HepG2 (cell line): ENCODE results near the gene CCND1. TPM values are rescaled to one million over a fixed set of nuclear protein-coding genes. Genes with fewer than 3 reads are reported as not detected.

ENCODE experiments used
- ISL2 ChIP-seq: sonication (generic); formaldehyde crosslinking; IDR thresholded peaks from 2 replicates; pipeline ENCODE4 v1.5.0; 2020; ENCODE audit warnings: missing genetic modification reagents
- ISX ChIP-seq: sonication (generic); formaldehyde crosslinking; conservative IDR thresholded peaks from 2 replicates; pipeline ENCODE4 v1.5.0; 2020; ENCODE audit warnings: missing genetic modification reagents
- RNF2 ChIP-seq: fragments of 450-650 bp; conservative IDR thresholded peaks from 2 replicates; pipeline ENCODE4 v1.6.1; 2016; ENCODE audit warnings: low read depth
- TCF7 ChIP-seq: sonication (generic); IDR thresholded peaks from 2 replicates; pipeline ENCODE4 v1.6.1; 2016; ENCODE audit warnings: antibody characterized with exemption, low read depth
- THYN1 ChIP-seq: sonication (generic); formaldehyde crosslinking; IDR thresholded peaks from 2 replicates; pipeline ENCODE4 v1.8.1; 2023; ENCODE audit warnings: low read depth, mild to moderate bottlenecking, moderate library complexity, missing genetic modification reagents, borderline replicate concordance
- ZFY ChIP-seq: sonication (generic); formaldehyde crosslinking; IDR thresholded peaks from 2 replicates; pipeline ENCODE4 v1.4.0; 2020; ENCODE audit warnings: missing genetic modification reagents
- ZKSCAN5 ChIP-seq: sonication (generic); formaldehyde crosslinking; IDR thresholded peaks from 2 replicates; pipeline ENCODE4 v1.5.1; 2020; ENCODE audit warnings: mild to moderate bottlenecking, missing genetic modification reagents
- ZMYM4 ChIP-seq: sonication (generic); formaldehyde crosslinking; IDR thresholded peaks from 2 replicates; pipeline ENCODE4 v1.8.1; 2023; ENCODE audit warnings: mild to moderate bottlenecking, missing genetic modification reagents
- ZNF260 ChIP-seq: sonication (generic); formaldehyde crosslinking; IDR thresholded peaks from 2 replicates; pipeline ENCODE4 v1.4.0; 2020; ENCODE audit warnings: missing genetic modification reagents, low read depth, mild to moderate bottlenecking, borderline replicate concordance
- ZNF296 ChIP-seq: sonication (generic); formaldehyde crosslinking; conservative IDR thresholded peaks from 2 replicates; pipeline ENCODE4 v1.5.0; 2020; ENCODE audit warnings: mild to moderate bottlenecking, missing genetic modification reagents
- ZNF343 ChIP-seq: sonication (generic); formaldehyde crosslinking; IDR thresholded peaks from 2 replicates; pipeline ENCODE4 v1.4.0; 2020; ENCODE audit warnings: mild to moderate bottlenecking, missing genetic modification reagents
- ZNF354B ChIP-seq: sonication (generic); formaldehyde crosslinking; IDR thresholded peaks from 2 replicates; pipeline ENCODE4 v1.8.0; 2022; ENCODE audit warnings: mild to moderate bottlenecking, missing genetic modification reagents
- ZNF496 ChIP-seq: sonication (generic); formaldehyde crosslinking; IDR thresholded peaks from 2 replicates; pipeline ENCODE4 v1.8.1; 2023; ENCODE audit warnings: mild to moderate bottlenecking, moderate library complexity, missing genetic modification reagents; ENCODE audit not compliant: insufficient replicate concordance
- ZNF781 ChIP-seq: sonication (generic); formaldehyde crosslinking; IDR thresholded peaks from 2 replicates; pipeline ENCODE4 v1.5.1; 2020; ENCODE audit warnings: borderline replicate concordance, mild to moderate bottlenecking, missing genetic modification reagents; ENCODE audit errors: not compliant biosample characterization
- ZSCAN29 ChIP-seq: sonication (generic); formaldehyde crosslinking; conservative IDR thresholded peaks from 2 replicates; pipeline ENCODE4 v1.4.0; 2020; ENCODE audit warnings: mild to moderate bottlenecking, missing genetic modification reagents
- polyA plus RNA-seq, 8 experiments: library from polyadenylated mRNA; depleted of rRNA in 3 of 8; stranded (reverse) in 7 of 8; unstranded in 1 of 8; fragments of >200 nt; fragmentation: Illumina TruSeq in 4 of 8; extraction: Trizol in 4 of 8; gene quantifications; 2 replicates each; pipeline versions ENCODE4 v1.2.1 to v1.2.3, GENCODE V29; 2011 to 2016; ENCODE audit warnings: low read depth in 4 of 8, missing spikeins in 1 of 8, mixed read lengths in 1 of 8; ENCODE audit not compliant: insufficient read depth in 1 of 8
- total RNA-seq, 5 experiments: library from RNA; depleted of rRNA; stranded (reverse); fragments of >200 nt; fragmentation: Illumina TruSeq; extraction: Trizol; gene quantifications; 2 replicates each; pipeline ENCODE4 v1.2.3, GENCODE V29; 2016; ENCODE audit warnings: low read depth in 1 of 5
- TF ChIP-seq, protein P1 (sequence below): sonication (generic); formaldehyde crosslinking; IDR thresholded peaks from 2 replicates; pipeline ENCODE4 v1.5.1; 2020; ENCODE audit warnings: missing genetic modification reagents, mild to moderate bottlenecking, borderline replicate concordance
- TF ChIP-seq, protein P2 (sequence below): sonication (generic); formaldehyde crosslinking; IDR thresholded peaks from 2 replicates; pipeline ENCODE4 v1.8.0; 2022; ENCODE audit warnings: low read depth, missing genetic modification reagents
- TF ChIP-seq, protein P3 (sequence below): sonication (generic); formaldehyde crosslinking; conservative IDR thresholded peaks from 2 replicates; pipeline ENCODE4 v1.4.0; 2020; ENCODE audit warnings: mild to moderate bottlenecking, missing genetic modification reagents, moderate library complexity
- TF ChIP-seq, protein P4 (sequence below): sonication (generic); formaldehyde crosslinking; IDR thresholded peaks from 2 replicates; pipeline ENCODE4 v1.5.0; 2020; ENCODE audit warnings: missing genetic modification reagents, mild to moderate bottlenecking, borderline replicate concordance
- TF ChIP-seq, protein P5 (sequence below): sonication (generic); formaldehyde crosslinking; IDR thresholded peaks from 2 replicates; pipeline ENCODE4 v1.9.0; 2022; ENCODE audit warnings: low read depth, missing genetic modification reagents

Gene CCND1
- total and polyA plus RNA-seq, 2 of the 13 experiments (the other 11 are each of a cell fraction or from before 2014, with no cell fraction given) = 107 to 136 TPM

DNA sequence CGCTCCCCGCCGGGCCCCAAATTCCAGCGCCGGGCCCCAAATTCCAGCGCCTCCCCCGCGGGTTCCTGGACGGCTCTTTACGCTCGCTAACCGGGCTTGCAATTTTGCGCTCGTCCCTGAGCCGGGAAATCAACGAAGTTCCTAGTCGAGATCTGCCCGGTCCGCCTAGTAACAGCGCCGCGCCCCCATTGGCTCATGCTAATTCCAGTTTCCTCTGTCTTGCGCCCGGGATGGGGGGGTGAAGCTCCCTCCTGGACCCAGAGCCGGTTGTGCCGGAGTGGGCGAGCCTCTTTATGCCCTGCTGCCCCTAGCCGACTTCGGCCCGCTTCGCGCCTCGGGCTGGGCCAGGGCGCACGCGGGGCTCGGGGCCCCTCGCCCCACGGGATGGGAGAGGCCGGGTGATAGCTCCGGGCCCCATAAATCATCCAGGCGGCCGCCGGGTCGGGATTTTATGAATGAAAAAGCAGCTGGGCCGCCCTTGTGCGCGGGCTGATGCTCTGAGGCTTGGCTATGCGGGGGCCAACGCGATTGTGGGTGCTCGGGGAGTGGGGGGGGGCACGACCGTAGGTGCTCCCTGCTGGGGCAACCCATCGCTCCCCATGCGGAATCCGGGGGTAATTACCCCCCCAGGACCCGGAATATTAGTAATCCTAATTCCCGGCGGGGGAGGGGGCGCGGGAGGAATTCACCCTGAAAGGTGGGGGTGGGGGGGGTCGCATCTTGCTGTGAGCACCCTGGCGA lies 1.8 kb upstream of the CCND1 start (continued):
- peak; percentile 79 for TF ChIP-seq ZFY (CRISPR knock-in tag)
- TF ChIP-seq, protein P1, sequence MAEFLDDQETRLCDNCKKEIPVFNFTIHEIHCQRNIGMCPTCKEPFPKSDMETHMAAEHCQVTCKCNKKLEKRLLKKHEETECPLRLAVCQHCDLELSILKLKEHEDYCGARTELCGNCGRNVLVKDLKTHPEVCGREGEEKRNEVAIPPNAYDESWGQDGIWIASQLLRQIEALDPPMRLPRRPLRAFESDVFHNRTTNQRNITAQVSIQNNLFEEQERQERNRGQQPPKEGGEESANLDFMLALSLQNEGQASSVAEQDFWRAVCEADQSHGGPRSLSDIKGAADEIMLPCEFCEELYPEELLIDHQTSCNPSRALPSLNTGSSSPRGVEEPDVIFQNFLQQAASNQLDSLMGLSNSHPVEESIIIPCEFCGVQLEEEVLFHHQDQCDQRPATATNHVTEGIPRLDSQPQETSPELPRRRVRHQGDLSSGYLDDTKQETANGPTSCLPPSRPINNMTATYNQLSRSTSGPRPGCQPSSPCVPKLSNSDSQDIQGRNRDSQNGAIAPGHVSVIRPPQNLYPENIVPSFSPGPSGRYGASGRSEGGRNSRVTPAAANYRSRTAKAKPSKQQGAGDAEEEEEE (CRISPR knock-in tag) = no peak
- TF ChIP-seq, protein P2, sequence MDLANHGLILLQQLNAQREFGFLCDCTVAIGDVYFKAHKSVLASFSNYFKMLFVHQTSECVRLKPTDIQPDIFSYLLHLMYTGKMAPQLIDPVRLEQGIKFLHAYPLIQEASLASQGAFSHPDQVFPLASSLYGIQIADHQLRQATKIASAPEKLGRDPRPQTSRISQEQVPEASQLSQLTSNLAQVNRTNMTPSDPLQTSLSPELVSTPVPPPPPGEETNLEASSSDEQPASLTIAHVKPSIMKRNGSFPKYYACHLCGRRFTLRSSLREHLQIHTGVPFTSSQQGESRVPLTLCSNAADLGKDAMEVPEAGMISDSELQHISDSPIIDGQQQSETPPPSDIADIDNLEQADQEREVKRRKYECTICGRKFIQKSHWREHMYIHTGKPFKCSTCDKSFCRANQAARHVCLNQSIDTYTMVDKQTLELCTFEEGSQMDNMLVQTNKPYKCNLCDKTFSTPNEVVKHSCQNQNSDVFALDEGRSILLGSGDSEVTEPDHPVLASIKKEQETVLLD = no peak
- peak; percentile 40; the same call in 1 of the 2 replicates for TF ChIP-seq ISL2 (CRISPR knock-in tag)
- TF ChIP-seq, protein P3, sequence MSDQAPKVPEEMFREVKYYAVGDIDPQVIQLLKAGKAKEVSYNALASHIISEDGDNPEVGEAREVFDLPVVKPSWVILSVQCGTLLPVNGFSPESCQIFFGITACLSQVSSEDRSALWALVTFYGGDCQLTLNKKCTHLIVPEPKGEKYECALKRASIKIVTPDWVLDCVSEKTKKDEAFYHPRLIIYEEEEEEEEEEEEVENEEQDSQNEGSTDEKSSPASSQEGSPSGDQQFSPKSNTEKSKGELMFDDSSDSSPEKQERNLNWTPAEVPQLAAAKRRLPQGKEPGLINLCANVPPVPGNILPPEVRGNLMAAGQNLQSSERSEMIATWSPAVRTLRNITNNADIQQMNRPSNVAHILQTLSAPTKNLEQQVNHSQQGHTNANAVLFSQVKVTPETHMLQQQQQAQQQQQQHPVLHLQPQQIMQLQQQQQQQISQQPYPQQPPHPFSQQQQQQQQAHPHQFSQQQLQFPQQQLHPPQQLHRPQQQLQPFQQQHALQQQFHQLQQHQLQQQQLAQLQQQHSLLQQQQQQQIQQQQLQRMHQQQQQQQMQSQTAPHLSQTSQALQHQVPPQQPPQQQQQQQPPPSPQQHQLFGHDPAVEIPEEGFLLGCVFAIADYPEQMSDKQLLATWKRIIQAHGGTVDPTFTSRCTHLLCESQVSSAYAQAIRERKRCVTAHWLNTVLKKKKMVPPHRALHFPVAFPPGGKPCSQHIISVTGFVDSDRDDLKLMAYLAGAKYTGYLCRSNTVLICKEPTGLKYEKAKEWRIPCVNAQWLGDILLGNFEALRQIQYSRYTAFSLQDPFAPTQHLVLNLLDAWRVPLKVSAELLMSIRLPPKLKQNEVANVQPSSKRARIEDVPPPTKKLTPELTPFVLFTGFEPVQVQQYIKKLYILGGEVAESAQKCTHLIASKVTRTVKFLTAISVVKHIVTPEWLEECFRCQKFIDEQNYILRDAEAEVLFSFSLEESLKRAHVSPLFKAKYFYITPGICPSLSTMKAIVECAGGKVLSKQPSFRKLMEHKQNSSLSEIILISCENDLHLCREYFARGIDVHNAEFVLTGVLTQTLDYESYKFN (CRISPR knock-in tag) = peak; percentile 30; the same call in 1 of the 2 replicates
- TF ChIP-seq ISX (CRISPR knock-in tag) = no peak
- TF ChIP-seq ZNF343 (CRISPR knock-in tag) = no peak
- TF ChIP-seq, protein P4, sequence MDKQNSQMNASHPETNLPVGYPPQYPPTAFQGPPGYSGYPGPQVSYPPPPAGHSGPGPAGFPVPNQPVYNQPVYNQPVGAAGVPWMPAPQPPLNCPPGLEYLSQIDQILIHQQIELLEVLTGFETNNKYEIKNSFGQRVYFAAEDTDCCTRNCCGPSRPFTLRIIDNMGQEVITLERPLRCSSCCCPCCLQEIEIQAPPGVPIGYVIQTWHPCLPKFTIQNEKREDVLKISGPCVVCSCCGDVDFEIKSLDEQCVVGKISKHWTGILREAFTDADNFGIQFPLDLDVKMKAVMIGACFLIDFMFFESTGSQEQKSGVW (CRISPR knock-in tag) = no peak
- TF ChIP-seq ZNF496 (CRISPR knock-in tag) = no peak
- TF ChIP-seq ZNF354B = no peak
- TF ChIP-seq ZSCAN29 = 0 out of 2 replicates have a peak, but pooled peaks have one; percentile 24
- TF ChIP-seq RNF2 = peak; percentile 75; the same call in 1 of the 2 replicates
- no peak for TF ChIP-seq ZNF260 (CRISPR knock-in tag)
- TF ChIP-seq, protein P5, sequence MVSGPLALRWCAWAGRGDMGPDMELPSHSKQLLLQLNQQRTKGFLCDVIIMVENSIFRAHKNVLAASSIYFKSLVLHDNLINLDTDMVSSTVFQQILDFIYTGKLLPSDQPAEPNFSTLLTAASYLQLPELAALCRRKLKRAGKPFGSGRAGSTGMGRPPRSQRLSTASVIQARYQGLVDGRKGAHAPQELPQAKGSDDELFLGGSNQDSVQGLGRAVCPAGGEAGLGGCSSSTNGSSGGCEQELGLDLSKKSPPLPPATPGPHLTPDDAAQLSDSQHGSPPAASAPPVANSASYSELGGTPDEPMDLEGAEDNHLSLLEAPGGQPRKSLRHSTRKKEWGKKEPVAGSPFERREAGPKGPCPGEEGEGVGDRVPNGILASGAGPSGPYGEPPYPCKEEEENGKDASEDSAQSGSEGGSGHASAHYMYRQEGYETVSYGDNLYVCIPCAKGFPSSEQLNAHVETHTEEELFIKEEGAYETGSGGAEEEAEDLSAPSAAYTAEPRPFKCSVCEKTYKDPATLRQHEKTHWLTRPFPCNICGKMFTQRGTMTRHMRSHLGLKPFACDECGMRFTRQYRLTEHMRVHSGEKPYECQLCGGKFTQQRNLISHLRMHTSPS (CRISPR knock-in tag) = no peak
- TF ChIP-seq ZMYM4 (CRISPR knock-in tag) = peak; percentile 46; the same call in 1 of the 2 replicates
- TF ChIP-seq ZKSCAN5 (CRISPR knock-in tag) = no peak
- TF ChIP-seq TCF7 = no peak
- TF ChIP-seq ZNF296 (CRISPR knock-in tag) = no peak
- no peak for TF ChIP-seq THYN1 (CRISPR knock-in tag)
- no peak for TF ChIP-seq ZNF781 (CRISPR knock-in tag)
